ENCODE data around the gene ANO4.
"Not testable (repeated sequence)": the region's sequence is repeated elsewhere in the genome, so short reads cannot be mapped to it uniquely, and the experiment has no call there.

The ANO4 gene

GRCh38 chr12:101087920-101088319, 293.3 kb downstream of the ANO4 start:
- DNase-seq (ENCODE audit: low read depth in 2 of 2), result no peak

GRCh38 chr12:101089271-101089670, 294.7 kb downstream of the ANO4 start:
- no peak for DNase-seq (ENCODE audit: low read depth in 2 of 2)

- DNase-seq (ENCODE audit: low read depth in 2 of 2), result not testable (repeated sequence)
Measured at GRCh38 chr12:101090222-101090621, 295.6 kb downstream of the ANO4 start.

DNA sequence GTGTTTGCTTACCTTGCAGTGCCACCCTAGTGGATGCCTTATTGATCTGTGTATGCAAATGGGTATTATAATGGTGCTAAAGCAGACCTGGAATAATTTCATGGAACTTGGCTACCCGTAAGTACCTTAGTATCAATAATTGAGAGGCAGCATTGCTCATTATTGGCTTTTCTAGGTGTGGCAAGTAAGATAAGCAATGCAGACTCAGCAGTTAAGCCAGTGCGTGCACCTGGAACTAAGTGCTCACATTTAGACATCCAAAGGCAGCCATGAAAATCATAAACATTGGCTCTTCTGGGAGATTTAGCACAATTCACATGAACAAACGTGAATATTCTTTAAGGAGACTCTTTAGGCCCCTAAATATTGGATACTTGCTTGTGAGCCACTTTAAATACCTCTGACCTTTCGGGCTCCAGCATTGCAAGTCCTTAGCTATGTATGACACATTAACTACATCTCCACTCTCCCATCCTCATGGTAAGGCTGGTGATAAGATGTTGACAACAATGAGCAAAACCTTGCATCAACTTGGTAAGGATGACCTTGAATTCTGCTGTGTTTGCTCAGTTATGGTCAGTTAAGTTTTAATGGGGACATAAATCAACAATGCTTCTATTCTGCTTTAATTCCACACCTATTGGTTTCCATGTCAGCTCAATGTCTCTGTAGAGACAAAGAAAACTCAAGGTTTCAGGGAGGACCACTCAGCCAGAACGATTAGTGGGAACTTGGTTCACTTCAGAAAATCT, 303.4 kb downstream of the ANO4 start:
- DNase-seq (ENCODE audit: low read depth in 2 of 2), result no peak

- no peak for DNase-seq (ENCODE audit: low read depth in 2 of 2)
Measured at GRCh38 chr12:101107032-101107763, 312.6 kb downstream of the ANO4 start.

DNA sequence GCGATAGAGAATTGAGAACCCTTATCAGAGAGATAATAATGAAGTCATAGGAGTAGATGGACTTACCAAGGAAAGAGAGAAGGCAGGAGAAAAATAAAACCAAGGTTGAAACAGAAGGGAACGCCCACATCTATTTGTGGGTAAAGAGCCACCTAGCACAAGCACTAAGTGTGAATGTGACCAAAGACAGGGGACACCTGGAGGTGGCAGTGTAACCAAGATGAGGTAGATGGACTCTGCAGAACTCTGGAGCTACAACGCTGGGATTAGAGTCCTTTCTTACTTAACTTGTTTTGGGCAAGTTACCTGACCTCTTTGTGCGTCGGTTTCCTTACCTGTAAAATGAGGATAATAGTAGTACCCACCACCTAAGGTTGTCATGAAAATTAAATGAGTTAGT, 313.6 kb downstream of the ANO4 start:
- no peak for DNase-seq (ENCODE audit: low read depth in 2 of 2)

- DNase-seq (ENCODE audit: low read depth in 2 of 2), result no peak
Measured at GRCh38 chr12:101110866-101111265, 316.3 kb downstream of the ANO4 start.

GRCh38 chr12:101111441-101111840, 316.9 kb downstream of the ANO4 start:
- no peak for DNase-seq (ENCODE audit: low read depth in 2 of 2)

- DNase-seq (ENCODE audit: low read depth in 2 of 2), result no peak
Measured at GRCh38 chr12:101115326-101115725, 320.8 kb downstream of the ANO4 start.

GRCh38 chr12:101116911-101117310, 322.3 kb downstream of the ANO4 start:
- no peak for DNase-seq (ENCODE audit: low read depth in 2 of 2)

DNA sequence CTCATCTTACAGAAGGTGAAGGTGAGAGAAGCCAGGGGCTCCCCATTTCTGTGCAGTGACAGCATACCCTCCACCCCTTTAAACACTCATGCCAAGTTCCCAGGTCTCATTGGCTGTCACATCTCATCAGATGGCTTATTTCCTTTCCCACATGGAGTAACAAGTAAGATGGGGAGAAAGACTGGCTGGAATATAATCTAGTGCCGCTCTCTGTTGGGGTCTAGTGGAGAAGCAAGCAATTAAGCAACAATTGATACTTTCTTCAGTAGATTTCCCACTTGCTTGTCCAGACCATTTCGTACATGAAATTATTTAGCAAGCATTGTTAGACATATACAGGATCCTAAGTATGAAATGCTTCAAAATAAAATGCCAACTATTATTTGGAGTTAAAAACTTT, 323.3 kb downstream of the ANO4 start:
- DNase-seq (ENCODE audit: low read depth in 2 of 2), result no peak

- DNase-seq (ENCODE audit: low read depth in 2 of 2), result no peak
Measured at GRCh38 chr12:101127521-101128219, 333.1 kb downstream of the ANO4 start.

- not testable (repeated sequence) for DNase-seq (ENCODE audit: low read depth in 2 of 2)
Measured at GRCh38 chr12:101145777-101146431, 351.3 kb downstream of the ANO4 start.

DNA sequence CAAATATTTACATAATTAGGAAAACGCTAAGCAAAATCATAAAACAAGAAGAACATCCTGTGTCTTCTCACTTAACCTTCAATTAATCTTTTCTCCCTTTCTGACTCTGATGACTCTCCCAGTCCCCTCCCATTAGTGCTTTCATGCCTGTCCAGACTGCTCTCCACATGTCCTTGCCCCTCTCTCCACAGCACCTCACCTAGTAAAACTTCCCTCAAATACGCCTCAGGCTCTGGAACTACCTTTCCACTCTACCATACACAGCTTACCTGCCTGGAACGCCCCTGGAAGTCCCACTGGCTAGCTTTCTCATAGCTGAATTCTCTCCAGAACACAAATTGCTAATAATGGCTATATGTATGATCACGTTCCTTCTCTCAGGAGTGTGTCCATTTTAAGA, 370.7 kb downstream of the ANO4 start:
- DNase-seq (ENCODE audit: low read depth in 2 of 2), result no peak

DNA sequence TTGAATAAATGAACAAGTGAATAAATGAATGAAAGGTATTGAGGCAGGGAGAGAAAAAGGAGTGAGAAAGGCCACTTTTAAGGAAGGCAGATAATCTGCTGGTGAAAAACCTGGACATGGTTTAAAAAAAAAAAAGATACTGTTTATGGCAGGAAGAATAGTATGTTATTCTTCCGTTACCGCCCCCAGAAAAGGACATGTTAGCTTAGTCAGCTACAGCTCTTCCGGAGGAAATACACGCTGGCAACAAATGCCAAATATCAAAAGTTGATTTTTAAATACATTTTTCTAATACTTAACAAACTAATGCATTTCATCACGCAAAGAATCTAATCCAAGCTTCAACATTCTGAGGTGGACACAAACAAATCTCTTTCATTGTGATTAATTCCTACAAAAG, 372.3 kb downstream of the ANO4 start:
- DNase-seq (ENCODE audit: low read depth in 2 of 2), result no peak

GRCh38 chr12:101168001-101168400, 373.4 kb downstream of the ANO4 start:
- DNase-seq (ENCODE audit: low read depth in 2 of 2), result no peak

DNA sequence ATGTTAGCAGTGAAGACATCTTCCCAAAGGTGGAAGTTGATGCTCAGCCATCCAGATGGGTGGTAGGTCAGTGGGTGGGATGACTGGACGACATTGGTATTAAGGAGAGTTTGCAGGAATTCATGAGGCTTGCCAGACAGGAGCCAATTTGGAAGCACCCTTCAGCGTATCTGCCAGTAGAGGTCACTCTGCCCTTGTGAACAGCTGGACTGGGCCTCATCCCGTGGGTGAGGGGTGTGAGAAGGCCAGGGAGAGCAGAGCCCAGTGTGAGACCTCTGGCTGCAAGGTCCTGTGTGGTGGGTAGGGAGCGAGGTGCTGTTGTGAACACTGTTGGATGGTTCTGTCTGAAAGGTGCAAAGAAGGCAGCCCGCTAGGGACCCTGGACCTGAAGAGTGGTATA, 377.7 kb downstream of the ANO4 start:
- no peak for DNase-seq (ENCODE audit: low read depth in 2 of 2)

DNA sequence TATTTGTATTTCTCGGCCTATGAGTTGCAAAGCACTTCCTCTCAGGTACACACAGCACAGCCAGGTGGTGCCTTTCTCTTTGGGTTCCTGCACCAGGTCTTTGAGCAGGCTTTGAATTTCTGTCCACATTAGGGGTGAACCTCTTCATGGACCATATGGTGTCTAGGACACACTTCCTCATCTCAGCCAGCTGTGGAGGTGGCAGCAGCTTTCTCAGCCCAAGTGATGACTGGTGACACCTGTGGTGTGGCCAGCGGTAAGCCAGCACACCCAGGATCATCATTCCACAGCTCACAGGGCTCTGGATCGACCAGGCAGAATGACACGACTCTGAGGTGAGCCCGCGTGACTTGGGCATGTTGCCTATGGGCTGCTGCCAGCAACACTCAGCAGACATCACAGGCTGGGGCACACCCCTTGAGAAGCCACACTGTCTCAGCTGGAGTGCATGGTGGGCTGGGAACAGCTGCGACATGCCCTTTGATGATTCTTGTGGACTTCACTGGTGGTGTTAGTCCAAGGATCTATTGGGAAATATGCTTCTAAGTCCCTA, 378.7 kb downstream of the ANO4 start:
- no peak for DNase-seq (ENCODE audit: low read depth in 2 of 2)

DNA sequence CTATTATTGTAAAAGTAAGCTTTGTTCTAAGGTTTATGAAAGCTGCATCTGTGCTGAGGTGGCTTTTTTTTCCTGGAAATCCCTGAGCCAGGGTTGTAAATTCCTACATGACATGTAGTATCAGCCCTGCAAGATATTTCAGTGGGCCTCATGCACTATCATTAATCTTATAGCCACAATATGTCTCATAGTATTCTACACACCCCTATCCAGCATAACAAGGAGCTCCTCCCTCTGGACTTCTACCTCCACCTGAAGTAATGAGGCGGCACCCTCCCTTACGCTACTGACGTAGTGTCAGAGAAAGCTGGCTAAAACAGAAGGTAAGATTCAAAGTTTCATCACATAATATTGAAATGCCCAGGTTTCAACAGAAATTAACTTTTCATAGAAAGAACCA, 380.0 kb downstream of the ANO4 start:
- no peak for DNase-seq (ENCODE audit: low read depth in 2 of 2)
